Activated naive CD4-positive, alpha-beta T cell treated with anti-CD3 and anti-CD28 coated beads, Interleukin-2, amount 10 ng/mL, durations not matched to agents 7 days and 5 days (primary cell): ENCODE data around the gene NAXE.
"Not testable (repeated sequence)": the region's sequence is repeated elsewhere in the genome, so short reads cannot be mapped to it uniquely, and the experiment has no call there.

Experiments
- CTCF ChIA-PET: fragments of 350-600 bp; sonication (Branson Sonifier 250); formaldehyde crosslinking; loops from one replicate; lab custom pipeline; 2021; ENCODE audit warnings: antibody characterized with exemption; lab: Charles Lee
- DNase-seq: peaks from one replicate; pipeline ENCODE4 v3.0.0-alpha.2; 2020
- H3K27ac Mint-ChIP-seq: one replicate; pipeline ENCODE4 v1.8.0; 2021; ENCODE audit warnings: mild to moderate bottlenecking, moderate library complexity, mixed read lengths
- H3K27me3 Mint-ChIP-seq: one replicate; pipeline ENCODE4 v1.8.0; 2021; ENCODE audit warnings: mild to moderate bottlenecking, mixed read lengths
- H3K36me3 Mint-ChIP-seq: one replicate; pipeline ENCODE4 v1.8.0; 2021; ENCODE audit warnings: mixed read lengths
- H3K4me1 Mint-ChIP-seq: one replicate; pipeline ENCODE4 v1.8.0; 2021; ENCODE audit warnings: mixed read lengths
- H3K4me3 Mint-ChIP-seq: one replicate; pipeline ENCODE4 v1.8.0; 2021; ENCODE audit warnings: mild to moderate bottlenecking, moderate library complexity, mixed read lengths
- H3K9me3 Mint-ChIP-seq: one replicate; pipeline ENCODE4 v1.8.0; 2021; ENCODE audit warnings: mixed read lengths

The NAXE gene

GRCh38 chr1:156578055-156578454, 13.5 kb upstream of the NAXE start:
- DNase-seq: no peak
- H3K27ac Mint-ChIP-seq: no peak overlapping the region
- H3K4me1 Mint-ChIP-seq: peaks cover 14% of the 10 kb centered on the region
- H3K9me3 Mint-ChIP-seq: no peaks in the 10 kb centered on the region
- CTCF ChIA-PET: no interaction called here
- H3K36me3 Mint-ChIP-seq: no peaks in the 10 kb centered on the region
- H3K27me3 Mint-ChIP-seq: peaks cover 31% of the 10 kb centered on the region
- no peak overlapping the region for H3K4me3 Mint-ChIP-seq

GRCh38 chr1:156579472-156579871, 12.1 kb upstream of the NAXE start, which contains the start of gene TTC24:
TSS of gene TTC24 (plus strand) at chr1:156579723. CDS start at chr1:156581365, 1,642 bp downstream.
- CTCF ChIA-PET: interaction anchor here (0.7 to 2.2 kb wide), 5 partner anchors 29 to 194 kb away, joined by 3 to 5 read pairs (median 4); no protein-coding TSS in a partner anchor
- Mint-ChIP-seq H3K27ac (peak within 1 kb of the TSS; percentile 49), H3K9me3 (no peaks in the 10 kb centered on the region), H3K36me3 (no peaks in the 10 kb centered on the region), H3K4me1 (peaks cover 21% of the 10 kb centered on the region), H3K27me3 (peaks cover 18% of the 10 kb centered on the region), H3K4me3 (no peak within 1 kb of the TSS)
- no peak for DNase-seq

DNA sequence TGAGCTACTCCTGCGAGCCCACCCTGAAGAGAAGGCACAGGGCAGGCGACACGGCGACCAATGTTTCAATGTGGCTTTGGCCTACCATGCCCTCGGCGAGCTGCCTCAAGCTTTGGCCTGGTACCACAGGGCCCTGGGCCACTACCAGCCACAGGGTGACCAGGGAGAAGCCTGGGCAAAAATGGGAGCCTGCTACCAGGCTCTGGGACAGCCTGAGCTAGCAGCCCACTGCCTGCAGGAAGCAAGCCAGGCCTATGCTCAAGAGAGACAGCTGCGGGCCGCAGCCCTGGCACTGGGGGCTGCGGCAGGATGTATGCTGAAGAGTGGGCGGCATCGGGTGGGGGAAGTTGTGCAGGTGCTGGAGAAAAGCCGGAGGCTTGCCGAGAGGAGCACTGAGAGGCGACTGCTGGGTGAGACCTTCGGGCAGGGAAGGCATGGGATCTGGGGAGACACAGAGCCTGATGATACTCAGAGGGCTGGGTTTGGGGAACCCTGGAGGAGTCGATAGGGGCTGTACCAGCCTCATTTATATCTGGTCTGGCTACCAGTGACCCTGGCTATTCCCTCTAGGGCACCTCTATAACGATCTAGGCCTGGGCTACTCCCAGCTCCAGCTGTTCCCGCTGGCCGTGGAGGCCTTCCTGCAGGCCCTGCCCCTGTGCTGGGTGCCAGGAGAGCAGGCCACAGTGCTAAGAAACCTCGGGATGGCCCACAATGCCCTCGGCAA, 9.8 kb upstream of the NAXE start:
- CTCF ChIA-PET: interaction anchor here (0.7 to 5.7 kb wide), 20 partner anchors 10 to 196 kb away, joined by 3 to 44 read pairs (median 4); partner anchors contain the start of genes CRABP2 and NAXE
- H3K36me3 Mint-ChIP-seq: no peaks in the 10 kb centered on the region
- peak overlapping the region; percentile 90 for H3K27ac Mint-ChIP-seq
- peaks cover 6% of the 10 kb centered on the region for H3K27me3 Mint-ChIP-seq
- peaks cover 30% of the 10 kb centered on the region for H3K4me1 Mint-ChIP-seq
- DNase-seq: peak; percentile 42
- H3K9me3 Mint-ChIP-seq: no peaks in the 10 kb centered on the region
- peak overlapping the region; percentile 73 for H3K4me3 Mint-ChIP-seq

GRCh38 chr1:156582388-156583017, 9.1 kb upstream of the NAXE start:
- Mint-ChIP-seq H3K4me1 (peaks cover 33% of the 10 kb centered on the region), H3K27me3 (peaks cover 6% of the 10 kb centered on the region), H3K27ac (peak overlapping the region; percentile 90), H3K4me3 (peak overlapping the region; percentile 73), H3K9me3 (no peaks in the 10 kb centered on the region), H3K36me3 (no peaks in the 10 kb centered on the region)
- DNase-seq: no peak
- CTCF ChIA-PET: interaction anchor here (0.7 to 5.7 kb wide), 16 partner anchors 9 to 197 kb away, joined by 3 to 44 read pairs (median 4); partner anchors contain the start of gene NAXE

GRCh38 chr1:156583821-156584622, 7.6 kb upstream of the NAXE start:
- H3K4me1 Mint-ChIP-seq: peaks cover 33% of the 10 kb centered on the region
- no peaks in the 10 kb centered on the region for H3K9me3 Mint-ChIP-seq
- DNase-seq: peak; percentile 86
- H3K4me3 Mint-ChIP-seq: no peak overlapping the region
- CTCF ChIA-PET: interaction anchor here (5.7 kb wide), 1 partner anchor 24 kb away, joined by 44 read pairs; no protein-coding TSS in a partner anchor
- no peak overlapping the region for H3K27ac Mint-ChIP-seq
- H3K36me3 Mint-ChIP-seq: no peaks in the 10 kb centered on the region
- H3K27me3 Mint-ChIP-seq: peaks cover 9% of the 10 kb centered on the region

- no peak overlapping the region for H3K4me3 Mint-ChIP-seq
- DNase-seq: no peak
- peaks cover 33% of the 10 kb centered on the region for H3K4me1 Mint-ChIP-seq
- CTCF ChIA-PET: interaction anchor here (1.1 to 5.7 kb wide), 5 partner anchors 21 to 76 kb away, joined by 3 to 44 read pairs (median 4); no protein-coding TSS in a partner anchor
- no peaks in the 10 kb centered on the region for H3K9me3 Mint-ChIP-seq
- H3K36me3 Mint-ChIP-seq: no peaks in the 10 kb centered on the region
- H3K27ac Mint-ChIP-seq: no peak overlapping the region
- H3K27me3 Mint-ChIP-seq: peaks cover 9% of the 10 kb centered on the region
Observed at GRCh38 chr1:156584813-156585212, 6.8 kb upstream of the NAXE start.

GRCh38 chr1:156586323-156586722, 5.3 kb upstream of the NAXE start:
- Mint-ChIP-seq H3K36me3 (no peaks in the 10 kb centered on the region), H3K4me3 (no peak overlapping the region), H3K27ac (no peak overlapping the region), H3K27me3 (peaks cover 9% of the 10 kb centered on the region), H3K9me3 (no peaks in the 10 kb centered on the region), H3K4me1 (peaks cover 40% of the 10 kb centered on the region)
- no peak for DNase-seq
- CTCF ChIA-PET: interaction anchor here (1.0 to 2.5 kb wide), 7 partner anchors 10 to 106 kb away, joined by 3 to 13 read pairs (median 7); no protein-coding TSS in a partner anchor

GRCh38 chr1:156586892-156587477, 4.6 kb upstream of the NAXE start:
- H3K9me3 Mint-ChIP-seq: no peaks in the 10 kb centered on the region
- CTCF ChIA-PET: interaction anchor here (1.0 to 2.5 kb wide), 4 partner anchors 9 to 106 kb away, joined by 3 to 13 read pairs (median 8); no protein-coding TSS in a partner anchor
- no peak overlapping the region for H3K4me3 Mint-ChIP-seq
- H3K36me3 Mint-ChIP-seq: no peaks in the 10 kb centered on the region
- H3K27me3 Mint-ChIP-seq: peaks cover 8% of the 10 kb centered on the region
- H3K27ac Mint-ChIP-seq: no peak overlapping the region
- no peak for DNase-seq
- H3K4me1 Mint-ChIP-seq: peaks cover 39% of the 10 kb centered on the region

GRCh38 chr1:156587927-156588326, 3.6 kb upstream of the NAXE start:
- not testable (repeated sequence) for H3K9me3 Mint-ChIP-seq, H3K27ac Mint-ChIP-seq, H3K4me3 Mint-ChIP-seq, DNase-seq, H3K27me3 Mint-ChIP-seq, H3K36me3 Mint-ChIP-seq
- peaks cover 38% of the 10 kb centered on the region for H3K4me1 Mint-ChIP-seq
- CTCF ChIA-PET: interaction anchor here (1.6 to 2.5 kb wide), 2 partner anchors 21 to 107 kb away, joined by 7 to 13 read pairs; no protein-coding TSS in a partner anchor

DNA sequence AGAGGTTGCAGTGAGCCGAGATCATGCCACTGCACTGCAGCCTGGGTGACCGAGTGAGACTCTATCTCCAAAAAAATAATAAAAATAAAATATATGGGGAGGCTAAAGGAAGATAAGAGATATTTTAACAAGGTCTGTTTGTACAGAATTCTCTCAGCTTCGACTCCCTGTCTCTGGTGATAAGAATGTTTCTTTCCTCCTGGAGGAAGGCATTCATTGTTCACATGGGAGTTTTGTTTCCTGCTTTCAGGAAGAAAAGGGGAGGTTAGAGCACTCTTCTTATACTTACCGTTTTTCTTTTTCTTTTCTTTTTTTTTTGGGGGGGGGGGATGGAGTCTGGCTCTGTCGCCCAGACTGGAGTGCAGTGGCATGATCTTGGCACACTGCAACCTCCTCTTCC, 2.0 kb upstream of the NAXE start:
- Mint-ChIP-seq H3K36me3 (no peaks in the 10 kb centered on the region), H3K27ac (no peak overlapping the region), H3K4me1 (peaks cover 35% of the 10 kb centered on the region), H3K27me3 (peaks cover 3% of the 10 kb centered on the region), H3K9me3 (no peaks in the 10 kb centered on the region), H3K4me3 (no peak overlapping the region)
- no peak for DNase-seq
- CTCF ChIA-PET: interaction anchor here (1.4 kb wide), 1 partner anchor 19 kb away, joined by 4 read pairs; no protein-coding TSS in a partner anchor

- DNase-seq: no peak
- Mint-ChIP-seq H3K4me3 (peak overlapping the region; percentile 78), H3K4me1 (peaks cover 37% of the 10 kb centered on the region), H3K36me3 (peaks cover 8% of the 10 kb centered on the region), H3K27me3 (peaks cover 3% of the 10 kb centered on the region), H3K27ac (peak overlapping the region; percentile 83), H3K9me3 (no peaks in the 10 kb centered on the region)
- CTCF ChIA-PET: interaction anchor here (0.8 to 5.0 kb wide), 7 partner anchors 9 to 205 kb away, joined by 3 to 29 read pairs (median 4); partner anchors contain the start of gene GPATCH4
Observed at GRCh38 chr1:156590326-156591180, 1.0 kb upstream of the NAXE start.

- Mint-ChIP-seq H3K27ac (peak overlapping the region; percentile 83), H3K4me1 (peaks cover 36% of the 10 kb centered on the region), H3K9me3 (no peaks in the 10 kb centered on the region), H3K27me3 (peaks cover 3% of the 10 kb centered on the region), H3K4me3 (peak overlapping the region; percentile 78), H3K36me3 (peaks cover 11% of the 10 kb centered on the region)
- DNase-seq: no peak
- CTCF ChIA-PET: interaction anchor here (0.6 to 5.0 kb wide), 9 partner anchors 9 to 206 kb away, joined by 3 to 29 read pairs (median 4); partner anchors contain the start of gene GPATCH4
Observed at GRCh38 chr1:156591181-156591431, 470 bp upstream of the NAXE start.
